GM23338 (cell line): ENCODE data around the gene IZUMO1. TPM values are rescaled to one million over a fixed set of nuclear protein-coding genes. Genes with fewer than 3 reads are reported as not detected.

Source experiments
- ATAC-seq: fragments of 200-7000 bp; cut with Tn5 transposase; 3 replicates; pipeline ENCODE4 v1.9.1; 2020
- DNase-seq: peaks from one replicate; pipeline ENCODE4 v3.0.0-alpha.2; 2015; ENCODE audit warnings: low spot score
- H2AFZ ChIP-seq: fragments of 200-600 bp; sonication (generic); 2 replicates; pipeline ENCODE4 v1.8.0; 2016; ENCODE audit warnings: antibody characterized with exemption, mild to moderate bottlenecking, moderate library complexity
- H3F3A ChIP-seq: fragments of 200-600 bp; sonication (generic); replicated peaks from 2 replicates; pipeline ENCODE4 v1.8.0; 2017; ENCODE audit warnings: antibody characterized with exemption, mixed run types, low read depth
- H3K27ac ChIP-seq: fragments of 200-600 bp; sonication (generic); 2 replicates; pipeline ENCODE4 v1.6.1; 2016; ENCODE audit warnings: low read depth
- H3K27me3 ChIP-seq: fragments of 200-600 bp; sonication (generic); 2 replicates; pipeline ENCODE4 v1.8.0; 2016; ENCODE audit warnings: mild to moderate bottlenecking, mixed run types, moderate library complexity; ENCODE audit not compliant: insufficient read depth
- H3K36me3 ChIP-seq: fragments of 200-600 bp; sonication (generic); 2 replicates; pipeline ENCODE4 v1.8.0; 2016; ENCODE audit warnings: mild to moderate bottlenecking; ENCODE audit not compliant: insufficient read depth
- H3K4me1 ChIP-seq: fragments of 200-600 bp; sonication (generic); 2 replicates; pipeline ENCODE4 v1.8.0; 2016; ENCODE audit warnings: mild to moderate bottlenecking, moderate library complexity; ENCODE audit not compliant: insufficient read depth
- H3K4me2 ChIP-seq: fragments of 200-600 bp; sonication (generic); 2 replicates; pipeline ENCODE4 v1.7.1; 2017; ENCODE audit warnings: mixed run types
- H3K4me3 ChIP-seq: fragments of 200-600 bp; sonication (generic); 2 replicates; pipeline ENCODE4 v1.6.1; 2016; ENCODE audit warnings: mixed run types
- H3K79me2 ChIP-seq: fragments of 200-600 bp; sonication (generic); replicated peaks from 2 replicates; pipeline ENCODE4 v1.8.0; 2017; ENCODE audit warnings: mild to moderate bottlenecking; ENCODE audit not compliant: insufficient read depth
- H3K9me2 ChIP-seq: fragments of 200-600 bp; sonication (generic); 2 replicates; pipeline ENCODE4 v1.8.0; 2017; ENCODE audit not compliant: insufficient read depth
- H4K20me1 ChIP-seq: fragments of 200-600 bp; sonication (generic); replicated peaks from 2 replicates; pipeline ENCODE4 v1.8.0; 2017; ENCODE audit warnings: mild to moderate bottlenecking; ENCODE audit not compliant: insufficient read depth
- H3K27ac Mint-ChIP-seq: 2 replicates; pipeline ENCODE4 v1.8.0; 2020; ENCODE audit warnings: inconsistent platforms, mild to moderate bottlenecking, moderate library complexity, mixed read lengths
- H3K27me3 Mint-ChIP-seq: 3 replicates; pipeline ENCODE4 v1.8.0; 2022; ENCODE audit warnings: low read depth, mild to moderate bottlenecking, moderate library complexity, mixed read lengths, inconsistent platforms; ENCODE audit not compliant: insufficient read depth, poor library complexity
- H3K36me3 Mint-ChIP-seq: 3 replicates; pipeline ENCODE4 v1.8.0; 2021; ENCODE audit warnings: low read depth, mild to moderate bottlenecking, inconsistent platforms, moderate library complexity, mixed read lengths
- H3K4me1 Mint-ChIP-seq: 3 replicates; pipeline ENCODE4 v1.8.0; 2020; ENCODE audit warnings: mild to moderate bottlenecking, inconsistent platforms, mixed read lengths
- H3K4me3 Mint-ChIP-seq: 3 replicates; pipeline ENCODE4 v1.8.0; 2021; ENCODE audit warnings: moderate library complexity, mild to moderate bottlenecking, inconsistent platforms, mixed read lengths
- H3K9me3 Mint-ChIP-seq: 3 replicates; pipeline ENCODE4 v1.8.0; 2020; ENCODE audit warnings: moderate library complexity, mild to moderate bottlenecking, inconsistent platforms, mixed read lengths
- CREB1 ChIP-seq: fragments of 250-450 bp; sonication (Bioruptor Pico); IDR thresholded peaks from 2 replicates; pipeline ENCODE4 v1.5.0; 2020; ENCODE audit warnings: low read depth, mild to moderate bottlenecking, moderate library complexity
- CTCF ChIP-seq, 2 experiments: fragments of 200-600 bp in 1 of 2; sonication (generic) in 1 of 2; conservative IDR thresholded peaks; 2 replicates each; pipeline versions ENCODE4 v1.5.1 to v1.6.1; 2016 to 2017; ENCODE audit warnings: antibody characterized with exemption in 2 of 2, low read depth in 2 of 2, mild to moderate bottlenecking in 2 of 2, moderate library complexity in 1 of 2
- ETS1 ChIP-seq: IDR thresholded peaks from 2 replicates; pipeline ENCODE4 v1.6.1; 2016; ENCODE audit warnings: antibody characterized with exemption
- EZH2 ChIP-seq: fragments of 200-600 bp; sonication (generic); IDR thresholded peaks from one replicate; pipeline ENCODE4 v1.8.0; 2017; ENCODE audit warnings: antibody characterized with exemption, mild to moderate bottlenecking, low read depth; ENCODE audit not compliant: unreplicated experiment
- EZH2phosphoT487 ChIP-seq: fragments of 200-600 bp; sonication (generic); IDR thresholded peaks from one replicate; pipeline ENCODE4 v1.8.1; 2018; ENCODE audit warnings: antibody characterized with exemption; ENCODE audit not compliant: unreplicated experiment
- JUNB ChIP-seq: IDR thresholded peaks from one replicate; pipeline ENCODE4 v1.6.1; 2016; ENCODE audit warnings: antibody characterized with exemption; ENCODE audit not compliant: unreplicated experiment
- NANOG ChIP-seq: IDR thresholded peaks from 2 replicates; pipeline ENCODE4 v1.6.1; 2016; ENCODE audit warnings: antibody characterized with exemption, borderline replicate concordance
- POLR2AphosphoS5 ChIP-seq: IDR thresholded peaks from 2 replicates; pipeline ENCODE4 v1.6.1; 2016; ENCODE audit warnings: antibody characterized with exemption, low read depth
- ZNF331 ChIP-seq: fragments of 250-450 bp; sonication (Bioruptor Pico); IDR thresholded peaks from 2 replicates; pipeline ENCODE4 v1.5.0; 2020; ENCODE audit warnings: low read depth, mild to moderate bottlenecking, moderate library complexity
- ZNF462 ChIP-seq: fragments of 250-450 bp; sonication (Bioruptor Pico); IDR thresholded peaks from 2 replicates; pipeline ENCODE4 v1.5.0; 2020; ENCODE audit warnings: mild to moderate bottlenecking, moderate library complexity
- polyA plus RNA-seq: library from polyadenylated mRNA; unstranded; fragments of >200 nt; fragmentation: Nextera tagmentation; extraction: Ambion mirVana; gene quantifications from 2 replicates; pipeline ENCODE4 v1.2.1, GENCODE V29; 2016
- total RNA-seq: library from RNA; depleted of rRNA; stranded (reverse); fragments of >200 nt; shearing (Covaris generic); gene quantifications from 2 replicates; pipeline ENCODE4 v1.2.3, GENCODE V29; 2014

Gene IZUMO1
- total and polyA plus RNA-seq, 2 experiments from 2014 or later, result 1.2 to 3.5 TPM

GRCh38 chr19:48756212-48756611, 9.5 kb upstream of the IZUMO1 start:
- DNase-seq, result no peak
- Mint-ChIP-seq H3K4me3 (no peak overlapping the region; the same call in 2 of the 3 replicates), H3K9me3 (no peaks in the 10 kb centered on the region; the same call in 1 of the 3 replicates), H3K4me1 (peaks cover 40% of the 10 kb centered on the region), H3K36me3 (peaks cover 12% of the 10 kb centered on the region), H3K27me3 (peaks cover 40% of the 10 kb centered on the region), H3K27ac (0 out of 2 replicates have a peak overlapping the region, but pooled peaks have one; percentile 96)
- Histone ChIP-seq H3K27ac (no peak overlapping the region), H3K27me3 (no peaks in the 10 kb centered on the region), H3K4me2 (peak overlapping the region; percentile 100; the same call in 1 of the 2 replicates), H3K36me3 (no peaks in the 10 kb centered on the region), H3K9me2 (no peaks in the 10 kb centered on the region), H3K4me3 (peak overlapping the region; percentile 20; the same call in 1 of the 2 replicates), H3K79me2 (peaks cover 10% of the 10 kb centered on the region), H3K4me1 (peaks cover 42% of the 10 kb centered on the region), H2AFZ (no peak overlapping the region), H4K20me1 (peaks cover 2% of the 10 kb centered on the region; the same call in 1 of the 2 replicates), H3F3A (peaks cover 9% of the 10 kb centered on the region; the same call in 1 of the 2 replicates)
- TF ChIP-seq CTCF (conservative IDR thresholded peaks at IDR 0.05; ENCODE audit: low read depth in 2 of 2), result peak in 1 of 2 experiments; percentile 51; a peak in 2 of 4 replicates
- TF ChIP-seq ZNF462 (CRISPR knock-in tag), result no peak
- ATAC-seq, result no peak

- peak overlapping the region; percentile 32; the same call in 1 of the 2 replicates for H3K27ac ChIP-seq
- Mint-ChIP-seq H3K27me3 (peaks cover 41% of the 10 kb centered on the region), H3K27ac (peak overlapping the region; percentile 96), H3K36me3 (peaks cover 16% of the 10 kb centered on the region), H3K9me3 (no peaks in the 10 kb centered on the region; the same call in 1 of the 3 replicates), H3K4me3 (peak overlapping the region; percentile 40; the same call in 1 of the 3 replicates), H3K4me1 (peaks cover 44% of the 10 kb centered on the region)
- peaks cover 9% of the 10 kb centered on the region; the same call in 1 of the 2 replicates for H3F3A ChIP-seq
- peak overlapping the region; percentile 20; the same call in 1 of the 2 replicates for H3K4me3 ChIP-seq
- no peaks in the 10 kb centered on the region for H3K27me3 ChIP-seq
- peaks cover 45% of the 10 kb centered on the region for H3K4me1 ChIP-seq
- H2AFZ ChIP-seq, result no peak overlapping the region
- DNase-seq (no peak), ATAC-seq (no peak)
- peak overlapping the region; percentile 100 for H3K4me2 ChIP-seq
- H3K36me3 ChIP-seq, result no peaks in the 10 kb centered on the region
- peaks cover 15% of the 10 kb centered on the region for H3K79me2 ChIP-seq
- no peaks in the 10 kb centered on the region for H3K9me2 ChIP-seq
- H4K20me1 ChIP-seq, result peaks cover 5% of the 10 kb centered on the region; the same call in 1 of the 2 replicates
- TF ChIP-seq EZH2phosphoT487, result no peak
- TF ChIP-seq CREB1 (CRISPR knock-in tag), result no peak
- no peak for TF ChIP-seq EZH2
- TF ChIP-seq NANOG, result no peak
- no peak for TF ChIP-seq CTCF (conservative IDR thresholded peaks at IDR 0.05; ENCODE audit: low read depth in 2 of 2)
- TF ChIP-seq ZNF331 (CRISPR knock-in tag), result no peak
- no peak for TF ChIP-seq JUNB
- no peak for TF ChIP-seq POLR2AphosphoS5
- TF ChIP-seq ETS1, result no peak
Observed at GRCh38 chr19:48755787-48756186, 9.1 kb upstream of the IZUMO1 start.
